HepG2 (cell line): ENCODE measurements around the gene CLDN14. TPM values are rescaled to one million over a fixed set of nuclear protein-coding genes. Genes with fewer than 3 reads are reported as not detected.

Experiments used
- ARID5B ChIP-seq: IDR thresholded peaks from 2 replicates; pipeline ENCODE4 v1.4.0; 2020; ENCODE audit warnings: mild to moderate bottlenecking, missing genetic modification reagents
- CREM ChIP-seq, 2 experiments: sonication (generic) in 1 of 2; formaldehyde crosslinking in 1 of 2; IDR thresholded peaks; 2 replicates each; pipeline versions ENCODE4 v1.4.0 to v1.6.1; 2016 to 2020; ENCODE audit warnings: antibody characterized with exemption in 1 of 2, mild to moderate bottlenecking in 1 of 2, missing genetic modification reagents in 1 of 2
- DMAP1 ChIP-seq: IDR thresholded peaks from 2 replicates; pipeline ENCODE4 v1.6.1; 2016
- FOSL2 ChIP-seq: sonication (generic); formaldehyde crosslinking; IDR thresholded peaks from 2 replicates; pipeline ENCODE4 v1.4.0; 2020; ENCODE audit warnings: missing genetic modification reagents
- FOXK1 ChIP-seq: sonication (generic); formaldehyde crosslinking; IDR thresholded peaks from 2 replicates; pipeline ENCODE4 v1.4.0; 2020; ENCODE audit warnings: low read depth, missing genetic modification reagents, borderline replicate concordance
- GATAD2A ChIP-seq: IDR thresholded peaks from 2 replicates; pipeline ENCODE4 v1.6.1; 2016
- KMT2B ChIP-seq: IDR thresholded peaks from 2 replicates; pipeline ENCODE4 v1.6.1; 2016; ENCODE audit warnings: missing genetic modification reagents, missing compliant biosample characterization
- MLLT10 ChIP-seq: sonication (generic); formaldehyde crosslinking; IDR thresholded peaks from 2 replicates; pipeline ENCODE4 v1.4.0; 2020; ENCODE audit warnings: missing genetic modification reagents
- PRDM4 ChIP-seq: sonication (generic); formaldehyde crosslinking; IDR thresholded peaks from 2 replicates; pipeline ENCODE4 v1.9.0; 2021; ENCODE audit warnings: missing genetic modification reagents, borderline replicate concordance
- RORA ChIP-seq: sonication (generic); formaldehyde crosslinking; IDR thresholded peaks from 2 replicates; pipeline ENCODE4 v1.5.0; 2020; ENCODE audit warnings: mild to moderate bottlenecking, missing genetic modification reagents, moderate library complexity
- THAP9 ChIP-seq: sonication (generic); formaldehyde crosslinking; IDR thresholded peaks from 2 replicates; pipeline ENCODE4; 2020; ENCODE audit warnings: missing genetic modification reagents, mild to moderate bottlenecking, borderline replicate concordance
- ZFP90 ChIP-seq: sonication (generic); formaldehyde crosslinking; IDR thresholded peaks from 2 replicates; pipeline ENCODE4 v1.8.0; 2022; ENCODE audit warnings: missing genetic modification reagents, mild to moderate bottlenecking, inconsistent platforms, borderline replicate concordance
- ZFX ChIP-seq: sonication (generic); formaldehyde crosslinking; IDR thresholded peaks from 2 replicates; pipeline ENCODE4 v1.4.0; 2020; ENCODE audit warnings: mild to moderate bottlenecking, low read depth, missing genetic modification reagents, moderate library complexity
- polyA plus RNA-seq, 8 experiments: library from polyadenylated mRNA; depleted of rRNA in 3 of 8; stranded (reverse) in 7 of 8; unstranded in 1 of 8; fragments of >200 nt; fragmentation: Illumina TruSeq in 4 of 8; extraction: Trizol in 4 of 8; gene quantifications; 2 replicates each; pipeline versions ENCODE4 v1.2.1 to v1.2.3, GENCODE V29; 2011 to 2016; ENCODE audit warnings: low read depth in 4 of 8, missing spikeins in 1 of 8, mixed read lengths in 1 of 8; ENCODE audit not compliant: insufficient read depth in 1 of 8
- total RNA-seq, 5 experiments: library from RNA; depleted of rRNA; stranded (reverse); fragments of >200 nt; fragmentation: Illumina TruSeq; extraction: Trizol; gene quantifications; 2 replicates each; pipeline ENCODE4 v1.2.3, GENCODE V29; 2016; ENCODE audit warnings: low read depth in 1 of 5
- TF ChIP-seq, protein P1 (sequence below): sonication (generic); formaldehyde crosslinking; IDR thresholded peaks from 2 replicates; pipeline ENCODE4 v1.5.1; 2020; ENCODE audit warnings: missing genetic modification reagents, mild to moderate bottlenecking, borderline replicate concordance
- TF ChIP-seq, protein P2 (sequence below): sonication (generic); formaldehyde crosslinking; IDR thresholded peaks from 2 replicates; pipeline ENCODE4 v1.4.0; 2020; ENCODE audit warnings: missing genetic modification reagents

CLDN14 gene
- total and polyA plus RNA-seq, 2 of the 13 experiments (the other 11 are each of a cell fraction or from before 2014, with no cell fraction given): 1.1 to 1.4 TPM

DNA sequence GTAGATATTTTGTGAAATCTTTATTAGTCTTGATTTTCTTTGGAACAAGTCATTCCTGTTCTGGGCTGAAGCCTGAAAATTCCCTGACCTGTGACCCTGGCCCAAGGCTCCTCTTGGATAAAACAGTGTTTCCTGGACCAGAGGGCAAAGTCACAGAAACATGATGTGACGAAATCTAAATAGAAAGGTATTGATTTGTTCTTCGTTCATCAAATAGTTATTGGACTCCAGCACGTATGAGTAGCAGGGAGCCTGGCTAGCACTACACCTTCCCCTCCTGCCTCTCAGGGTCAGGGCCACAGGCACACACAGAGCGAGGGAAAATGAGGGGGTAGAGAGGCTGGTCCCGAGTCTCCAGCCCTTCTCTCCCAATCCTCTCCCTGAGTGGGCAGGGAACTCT is 1.7 kb upstream of the CLDN14 start (continued):
- TF ChIP-seq RORA (CRISPR knock-in tag): no peak
- TF ChIP-seq KMT2B: peak; percentile 32; the same call in 1 of the 2 replicates
- TF ChIP-seq, protein P1, sequence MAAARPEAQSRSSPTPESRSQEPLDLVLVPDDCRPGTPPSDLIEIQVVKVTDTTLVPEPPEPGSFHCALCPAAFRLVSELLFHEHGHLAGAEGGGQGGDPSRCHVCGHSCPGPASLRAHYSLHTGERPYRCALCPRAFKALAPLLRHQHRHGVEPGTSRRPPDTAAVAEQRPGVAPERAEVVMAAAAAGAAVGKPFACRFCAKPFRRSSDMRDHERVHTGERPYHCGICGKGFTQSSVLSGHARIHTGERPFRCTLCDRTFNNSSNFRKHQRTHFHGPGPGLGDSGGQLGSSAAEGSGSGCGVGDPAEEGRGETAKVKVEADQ (CRISPR knock-in tag): peak; percentile 76; the same call in 1 of the 2 replicates
- peak; percentile 98 for TF ChIP-seq GATAD2A (CRISPR knock-in tag)
- peak; percentile 49; the same call in 1 of the 2 replicates for TF ChIP-seq DMAP1 (CRISPR knock-in tag)
- TF ChIP-seq FOXK1 (CRISPR knock-in tag): peak; percentile 93; the same call in 1 of the 2 replicates
- TF ChIP-seq, protein P2, sequence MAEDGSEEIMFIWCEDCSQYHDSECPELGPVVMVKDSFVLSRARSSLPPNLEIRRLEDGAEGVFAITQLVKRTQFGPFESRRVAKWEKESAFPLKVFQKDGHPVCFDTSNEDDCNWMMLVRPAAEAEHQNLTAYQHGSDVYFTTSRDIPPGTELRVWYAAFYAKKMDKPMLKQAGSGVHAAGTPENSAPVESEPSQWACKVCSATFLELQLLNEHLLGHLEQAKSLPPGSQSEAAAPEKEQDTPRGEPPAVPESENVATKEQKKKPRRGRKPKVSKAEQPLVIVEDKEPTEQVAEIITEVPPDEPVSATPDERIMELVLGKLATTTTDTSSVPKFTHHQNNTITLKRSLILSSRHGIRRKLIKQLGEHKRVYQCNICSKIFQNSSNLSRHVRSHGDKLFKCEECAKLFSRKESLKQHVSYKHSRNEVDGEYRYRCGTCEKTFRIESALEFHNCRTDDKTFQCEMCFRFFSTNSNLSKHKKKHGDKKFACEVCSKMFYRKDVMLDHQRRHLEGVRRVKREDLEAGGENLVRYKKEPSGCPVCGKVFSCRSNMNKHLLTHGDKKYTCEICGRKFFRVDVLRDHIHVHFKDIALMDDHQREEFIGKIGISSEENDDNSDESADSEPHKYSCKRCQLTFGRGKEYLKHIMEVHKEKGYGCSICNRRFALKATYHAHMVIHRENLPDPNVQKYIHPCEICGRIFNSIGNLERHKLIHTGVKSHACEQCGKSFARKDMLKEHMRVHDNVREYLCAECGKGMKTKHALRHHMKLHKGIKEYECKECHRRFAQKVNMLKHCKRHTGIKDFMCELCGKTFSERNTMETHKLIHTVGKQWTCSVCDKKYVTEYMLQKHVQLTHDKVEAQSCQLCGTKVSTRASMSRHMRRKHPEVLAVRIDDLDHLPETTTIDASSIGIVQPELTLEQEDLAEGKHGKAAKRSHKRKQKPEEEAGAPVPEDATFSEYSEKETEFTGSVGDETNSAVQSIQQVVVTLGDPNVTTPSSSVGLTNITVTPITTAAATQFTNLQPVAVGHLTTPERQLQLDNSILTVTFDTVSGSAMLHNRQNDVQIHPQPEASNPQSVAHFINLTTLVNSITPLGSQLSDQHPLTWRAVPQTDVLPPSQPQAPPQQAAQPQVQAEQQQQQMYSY: no peak
- no peak for TF ChIP-seq THAP9
- peak; percentile 44 for TF ChIP-seq ZFX (CRISPR knock-in tag)
- no peak for TF ChIP-seq PRDM4
- peak; percentile 74 for TF ChIP-seq FOSL2 (CRISPR knock-in tag)
- TF ChIP-seq ARID5B (CRISPR knock-in tag): peak; percentile 97
- TF ChIP-seq ZFP90: 0 out of 2 replicates have a peak, but pooled peaks have one; percentile 55
- peak; percentile 89 for TF ChIP-seq CREM (IDR thresholded peaks at IDR 0.05)
- no peak for TF ChIP-seq CREM (CRISPR knock-in tag; IDR thresholded peaks at IDR 0.05)
- TF ChIP-seq MLLT10 (CRISPR knock-in tag): no peak
